Colon (tissue), 2 donors: Measurements from ENCODE around the gene ADH6.
"Not testable (repeated sequence)": the region's sequence is repeated elsewhere in the genome, so short reads cannot be mapped to it uniquely, and the experiment has no call there.

Source experiments
- FAIRE-seq: peaks from 2 replicates; lab custom pipeline; 2012; peaks lifted over from hg19 to GRCh38; lab: Jason Lieb, UNC
- donor health status: control.
- donor health status: control.

The ADH6 gene

GRCh38 chr4:99219072-99219471 lies at the start of gene ADH6:
Gene ADH6 (minus strand): TSS chr4:99219246. CDS start chr4:99219152, 94 bp downstream.
- no peak for FAIRE-seq

GRCh38 chr4:99264927-99265326 lies 45.9 kb upstream of the ADH6 start:
- FAIRE-seq: no peak

GRCh38 chr4:99252746-99253145 lies 33.7 kb upstream of the ADH6 start:
- no peak for FAIRE-seq

- FAIRE-seq: no peak
Measured at GRCh38 chr4:99248714-99249113, 29.7 kb upstream of the ADH6 start.

- no peak for FAIRE-seq
Measured at GRCh38 chr4:99235955-99236354, 16.9 kb upstream of the ADH6 start.

GRCh38 chr4:99234331-99235010 lies 15.4 kb upstream of the ADH6 start:
- FAIRE-seq: no peak

GRCh38 chr4:99233397-99233796 lies 14.4 kb upstream of the ADH6 start:
- not testable (repeated sequence) for FAIRE-seq

- FAIRE-seq: not testable (repeated sequence)
Measured at GRCh38 chr4:99228706-99229105, 9.7 kb upstream of the ADH6 start.

GRCh38 chr4:99227646-99228045 lies 8.6 kb upstream of the ADH6 start:
- not testable (repeated sequence) for FAIRE-seq

- FAIRE-seq: no peak
Measured at GRCh38 chr4:99221980-99222379, 2.9 kb upstream of the ADH6 start.

- FAIRE-seq: no peak
Measured at GRCh38 chr4:99219479-99219878, 433 bp upstream of the ADH6 start.

GRCh38 chr4:99215521-99215920 lies 3.5 kb downstream of the ADH6 start:
- no peak for FAIRE-seq

- no peak for FAIRE-seq
Measured at GRCh38 chr4:99210789-99211188, 8.3 kb downstream of the ADH6 start.

GRCh38 chr4:99209671-99210070 lies 9.4 kb downstream of the ADH6 start:
- FAIRE-seq: no peak

- FAIRE-seq: no peak
Measured at GRCh38 chr4:99208719-99209075, 10.3 kb downstream of the ADH6 start.

GRCh38 chr4:99207911-99208718 lies 10.9 kb downstream of the ADH6 start:
- no peak for FAIRE-seq

- no peak for FAIRE-seq
Measured at GRCh38 chr4:99207069-99207743, 11.8 kb downstream of the ADH6 start.

GRCh38 chr4:99205153-99205979 lies 13.7 kb downstream of the ADH6 start:
- FAIRE-seq: no peak

- no peak for FAIRE-seq
Measured at GRCh38 chr4:99202536-99202935, 16.5 kb downstream of the ADH6 start.

- FAIRE-seq: no peak
Measured at GRCh38 chr4:99202094-99202493, 17.0 kb downstream of the ADH6 start.

GRCh38 chr4:99201690-99202089 lies 17.4 kb downstream of the ADH6 start:
- no peak for FAIRE-seq

- no peak for FAIRE-seq
Measured at GRCh38 chr4:99200138-99200537, 18.9 kb downstream of the ADH6 start.
